ENCODE data around the gene SLC37A1.

GRCh38 chr21:42539342-42539741, 25.7 kb downstream of the SLC37A1 start:
- TF ChIP-seq, protein P1, sequence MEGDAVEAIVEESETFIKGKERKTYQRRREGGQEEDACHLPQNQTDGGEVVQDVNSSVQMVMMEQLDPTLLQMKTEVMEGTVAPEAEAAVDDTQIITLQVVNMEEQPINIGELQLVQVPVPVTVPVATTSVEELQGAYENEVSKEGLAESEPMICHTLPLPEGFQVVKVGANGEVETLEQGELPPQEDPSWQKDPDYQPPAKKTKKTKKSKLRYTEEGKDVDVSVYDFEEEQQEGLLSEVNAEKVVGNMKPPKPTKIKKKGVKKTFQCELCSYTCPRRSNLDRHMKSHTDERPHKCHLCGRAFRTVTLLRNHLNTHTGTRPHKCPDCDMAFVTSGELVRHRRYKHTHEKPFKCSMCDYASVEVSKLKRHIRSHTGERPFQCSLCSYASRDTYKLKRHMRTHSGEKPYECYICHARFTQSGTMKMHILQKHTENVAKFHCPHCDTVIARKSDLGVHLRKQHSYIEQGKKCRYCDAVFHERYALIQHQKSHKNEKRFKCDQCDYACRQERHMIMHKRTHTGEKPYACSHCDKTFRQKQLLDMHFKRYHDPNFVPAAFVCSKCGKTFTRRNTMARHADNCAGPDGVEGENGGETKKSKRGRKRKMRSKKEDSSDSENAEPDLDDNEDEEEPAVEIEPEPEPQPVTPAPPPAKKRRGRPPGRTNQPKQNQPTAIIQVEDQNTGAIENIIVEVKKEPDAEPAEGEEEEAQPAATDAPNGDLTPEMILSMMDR (IDR thresholded peaks at IDR 0.05), result no peak
- peak in 1 of 4 donors; percentile 5 for TF ChIP-seq EP300 (IDR thresholded peaks at IDR 0.05)
- no peak for TF ChIP-seq POLR2AphosphoS5 (IDR thresholded peaks at IDR 0.05)
